Gastroesophageal sphincter (tissue), 3 donors: ENCODE data around the gene SFMBT2.

Experiments
- CTCF ChIP-seq, 4 experiments: fragments of 200-600 bp in 2 of 4; fragments of 450-650 bp in 2 of 4; sonication (generic) in 1 of 4; IDR thresholded peaks; one replicate each; pipeline ENCODE4 v1.5.1; 2017 to 2019; ENCODE audit warnings: antibody characterized with exemption in 4 of 4, mild to moderate bottlenecking in 2 of 4, moderate library complexity in 2 of 4
- POLR2A ChIP-seq, 2 donors: fragments of 450-650 bp; IDR thresholded peaks; one replicate each; pipeline ENCODE4 v1.6.1; 2017; ENCODE audit warnings: antibody characterized with exemption in 2 of 2, mild to moderate bottlenecking in 2 of 2, moderate library complexity in 1 of 2

- TF ChIP-seq POLR2A (IDR thresholded peaks at IDR 0.05) (no peak), CTCF (IDR thresholded peaks at IDR 0.05) (no peak)
These were observed 46.9 kb upstream of the SFMBT2 start for GRCh38 chr10:7457478-7458316.
